ENCODE data around the gene ARHGAP6.

ARHGAP6 gene

DNA sequence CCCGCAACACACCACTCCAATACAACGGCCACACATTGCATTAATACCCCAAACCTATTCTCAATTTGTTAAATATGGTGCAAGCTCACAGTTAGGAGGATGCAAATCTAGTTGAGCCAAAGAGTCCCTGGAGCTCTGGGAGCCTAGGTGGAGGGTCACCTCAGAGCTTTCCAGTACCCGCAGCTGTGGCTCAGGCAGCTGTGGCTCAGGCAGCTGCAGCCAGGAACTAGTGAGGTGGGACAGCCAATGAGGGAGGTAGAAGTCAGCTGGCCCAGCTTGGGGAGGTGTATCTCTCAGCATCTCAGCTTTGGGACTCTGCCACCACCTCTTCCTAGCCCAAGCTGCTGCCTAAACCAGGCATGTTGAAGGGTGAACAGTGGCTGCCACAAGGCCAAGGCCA is 36.7 kb upstream of the ARHGAP6 start:
- no peak for TF ChIP-seq EP300 (IDR thresholded peaks at IDR 0.05; ENCODE audit: borderline replicate concordance)
- TF ChIP-seq ZBTB7A (IDR thresholded peaks at IDR 0.05; ENCODE audit: low read depth), result no peak
- no peak for TF ChIP-seq CREB1 (IDR thresholded peaks at IDR 0.05; ENCODE audit: low read depth)
- TF ChIP-seq, protein P1, sequence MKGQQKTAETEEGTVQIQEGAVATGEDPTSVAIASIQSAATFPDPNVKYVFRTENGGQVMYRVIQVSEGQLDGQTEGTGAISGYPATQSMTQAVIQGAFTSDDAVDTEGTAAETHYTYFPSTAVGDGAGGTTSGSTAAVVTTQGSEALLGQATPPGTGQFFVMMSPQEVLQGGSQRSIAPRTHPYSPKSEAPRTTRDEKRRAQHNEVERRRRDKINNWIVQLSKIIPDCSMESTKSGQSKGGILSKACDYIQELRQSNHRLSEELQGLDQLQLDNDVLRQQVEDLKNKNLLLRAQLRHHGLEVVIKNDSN (IDR thresholded peaks at IDR 0.05), result no peak
- TF ChIP-seq CEBPB (IDR thresholded peaks at IDR 0.05), result no peak
- no peak for TF ChIP-seq TEAD4 (IDR thresholded peaks at IDR 0.05)
- no peak for TF ChIP-seq TAF1 (IDR thresholded peaks at IDR 0.05; ENCODE audit: low read depth)
- TF ChIP-seq EGR1 (IDR thresholded peaks at IDR 0.05), result no peak
- no peak for TF ChIP-seq NFIC (IDR thresholded peaks at IDR 0.05)
- TF ChIP-seq TCF12 (IDR thresholded peaks at IDR 0.05; ENCODE audit: low read depth), result no peak
- TF ChIP-seq RAD21 (IDR thresholded peaks at IDR 0.05; ENCODE audit: low read depth), result no peak
- TF ChIP-seq, protein P2, sequence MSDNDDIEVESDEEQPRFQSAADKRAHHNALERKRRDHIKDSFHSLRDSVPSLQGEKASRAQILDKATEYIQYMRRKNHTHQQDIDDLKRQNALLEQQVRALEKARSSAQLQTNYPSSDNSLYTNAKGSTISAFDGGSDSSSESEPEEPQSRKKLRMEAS (IDR thresholded peaks at IDR 0.05), result no peak
- TF ChIP-seq FOXM1 (IDR thresholded peaks at IDR 0.05; ENCODE audit: borderline replicate concordance, low read depth), result no peak
- TF ChIP-seq YY1 (IDR thresholded peaks at IDR 0.05; ENCODE audit: low read depth), result no peak
- TF ChIP-seq, protein P3, sequence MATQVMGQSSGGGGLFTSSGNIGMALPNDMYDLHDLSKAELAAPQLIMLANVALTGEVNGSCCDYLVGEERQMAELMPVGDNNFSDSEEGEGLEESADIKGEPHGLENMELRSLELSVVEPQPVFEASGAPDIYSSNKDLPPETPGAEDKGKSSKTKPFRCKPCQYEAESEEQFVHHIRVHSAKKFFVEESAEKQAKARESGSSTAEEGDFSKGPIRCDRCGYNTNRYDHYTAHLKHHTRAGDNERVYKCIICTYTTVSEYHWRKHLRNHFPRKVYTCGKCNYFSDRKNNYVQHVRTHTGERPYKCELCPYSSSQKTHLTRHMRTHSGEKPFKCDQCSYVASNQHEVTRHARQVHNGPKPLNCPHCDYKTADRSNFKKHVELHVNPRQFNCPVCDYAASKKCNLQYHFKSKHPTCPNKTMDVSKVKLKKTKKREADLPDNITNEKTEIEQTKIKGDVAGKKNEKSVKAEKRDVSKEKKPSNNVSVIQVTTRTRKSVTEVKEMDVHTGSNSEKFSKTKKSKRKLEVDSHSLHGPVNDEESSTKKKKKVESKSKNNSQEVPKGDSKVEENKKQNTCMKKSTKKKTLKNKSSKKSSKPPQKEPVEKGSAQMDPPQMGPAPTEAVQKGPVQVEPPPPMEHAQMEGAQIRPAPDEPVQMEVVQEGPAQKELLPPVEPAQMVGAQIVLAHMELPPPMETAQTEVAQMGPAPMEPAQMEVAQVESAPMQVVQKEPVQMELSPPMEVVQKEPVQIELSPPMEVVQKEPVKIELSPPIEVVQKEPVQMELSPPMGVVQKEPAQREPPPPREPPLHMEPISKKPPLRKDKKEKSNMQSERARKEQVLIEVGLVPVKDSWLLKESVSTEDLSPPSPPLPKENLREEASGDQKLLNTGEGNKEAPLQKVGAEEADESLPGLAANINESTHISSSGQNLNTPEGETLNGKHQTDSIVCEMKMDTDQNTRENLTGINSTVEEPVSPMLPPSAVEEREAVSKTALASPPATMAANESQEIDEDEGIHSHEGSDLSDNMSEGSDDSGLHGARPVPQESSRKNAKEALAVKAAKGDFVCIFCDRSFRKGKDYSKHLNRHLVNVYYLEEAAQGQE (IDR thresholded peaks at IDR 0.05; ENCODE audit: low read depth), result no peak

DNA sequence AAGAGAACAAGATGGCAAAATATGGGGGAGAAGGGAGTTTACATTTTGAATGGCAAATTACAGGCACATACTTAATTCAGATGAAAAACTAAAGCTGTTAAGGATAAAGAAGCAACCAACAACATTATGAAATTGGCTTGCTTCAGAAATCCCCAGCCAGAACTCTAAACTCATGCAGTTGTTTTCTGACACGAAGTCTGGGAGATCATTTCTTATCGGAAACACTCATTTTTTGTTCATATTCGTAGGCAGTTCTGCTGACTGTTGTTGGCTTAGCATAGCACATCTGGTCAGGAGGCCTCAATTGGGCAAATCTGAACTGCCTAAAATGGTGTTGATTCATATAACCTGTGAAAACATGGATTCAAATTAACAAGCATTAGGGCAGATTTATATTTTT is 33.0 kb upstream of the ARHGAP6 start:
- TF ChIP-seq, protein P2 (IDR thresholded peaks at IDR 0.05), result no peak
- no peak for TF ChIP-seq CREB1 (IDR thresholded peaks at IDR 0.05; ENCODE audit: low read depth)
- TF ChIP-seq TCF12 (IDR thresholded peaks at IDR 0.05; ENCODE audit: low read depth), result no peak
- TF ChIP-seq TAF1 (IDR thresholded peaks at IDR 0.05; ENCODE audit: low read depth), result no peak
- TF ChIP-seq RAD21 (IDR thresholded peaks at IDR 0.05; ENCODE audit: low read depth), result no peak
- no peak for TF ChIP-seq TEAD4 (IDR thresholded peaks at IDR 0.05)
- no peak for TF ChIP-seq YY1 (IDR thresholded peaks at IDR 0.05; ENCODE audit: low read depth)
- no peak for TF ChIP-seq EP300 (IDR thresholded peaks at IDR 0.05; ENCODE audit: borderline replicate concordance)
- no peak for TF ChIP-seq NFIC (IDR thresholded peaks at IDR 0.05)
- TF ChIP-seq EGR1 (IDR thresholded peaks at IDR 0.05), result no peak
- no peak for TF ChIP-seq ZBTB7A (IDR thresholded peaks at IDR 0.05; ENCODE audit: low read depth)
- TF ChIP-seq, protein P3 (IDR thresholded peaks at IDR 0.05; ENCODE audit: low read depth), result no peak
- TF ChIP-seq, protein P1 (IDR thresholded peaks at IDR 0.05), result no peak

DNA sequence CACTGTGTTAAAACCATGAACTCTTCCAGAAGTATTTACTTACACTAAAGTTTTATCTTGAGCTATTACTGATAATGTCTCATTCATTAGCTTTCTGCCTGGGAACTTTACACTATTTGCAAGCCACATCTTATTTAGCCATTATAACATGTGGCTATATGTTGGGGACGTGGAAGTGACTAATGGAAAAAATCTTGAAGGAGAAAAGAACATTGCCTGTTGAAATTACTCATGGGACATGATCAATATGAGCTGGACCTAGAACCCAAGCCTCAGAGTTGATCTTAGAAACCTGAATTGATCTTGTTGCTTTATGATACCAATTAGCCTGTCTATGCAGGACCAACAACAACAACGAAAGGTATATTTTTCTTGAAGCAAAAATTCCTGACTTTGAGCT is 22.5 kb upstream of the ARHGAP6 start:
- TF ChIP-seq FOXM1 (IDR thresholded peaks at IDR 0.05; ENCODE audit: borderline replicate concordance, low read depth) (no peak), EGR1 (IDR thresholded peaks at IDR 0.05) (no peak), TAF1 (IDR thresholded peaks at IDR 0.05; ENCODE audit: low read depth) (no peak), CEBPB (IDR thresholded peaks at IDR 0.05) (no peak)
- TF ChIP-seq, protein P3 (IDR thresholded peaks at IDR 0.05; ENCODE audit: low read depth), result no peak

DNA sequence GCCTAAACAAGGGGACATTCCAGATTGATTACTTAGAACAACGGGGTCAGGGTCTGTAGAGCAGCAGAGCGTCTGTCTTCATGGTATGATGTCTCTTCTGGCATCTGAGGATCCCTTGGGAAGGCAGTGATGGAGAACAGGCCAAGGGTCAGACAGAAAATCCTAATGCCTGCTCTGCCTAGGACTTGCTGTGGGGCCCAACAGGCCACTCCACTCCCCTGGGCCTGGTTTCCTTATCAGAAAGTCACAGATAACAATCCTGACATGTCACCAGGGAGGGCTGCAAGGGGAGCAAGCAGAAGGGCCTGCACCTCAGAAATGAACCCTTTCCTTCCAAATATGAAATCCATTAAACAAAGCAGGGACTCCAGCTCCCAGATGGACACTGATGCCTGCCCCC is 21.4 kb upstream of the ARHGAP6 start:
- no peak for TF ChIP-seq CEBPB (IDR thresholded peaks at IDR 0.05)
- no peak for TF ChIP-seq TAF1 (IDR thresholded peaks at IDR 0.05; ENCODE audit: low read depth)
- TF ChIP-seq, protein P2 (IDR thresholded peaks at IDR 0.05), result no peak
- no peak for TF ChIP-seq TCF12 (IDR thresholded peaks at IDR 0.05; ENCODE audit: low read depth)
- TF ChIP-seq, protein P3 (IDR thresholded peaks at IDR 0.05; ENCODE audit: low read depth), result no peak
- TF ChIP-seq, protein P1 (IDR thresholded peaks at IDR 0.05), result no peak
- TF ChIP-seq NFIC (IDR thresholded peaks at IDR 0.05), result no peak
- no peak for TF ChIP-seq EP300 (IDR thresholded peaks at IDR 0.05; ENCODE audit: borderline replicate concordance)
- no peak for TF ChIP-seq RAD21 (IDR thresholded peaks at IDR 0.05; ENCODE audit: low read depth)
- TF ChIP-seq EGR1 (IDR thresholded peaks at IDR 0.05), result no peak
- TF ChIP-seq CREB1 (IDR thresholded peaks at IDR 0.05; ENCODE audit: low read depth), result no peak
- TF ChIP-seq FOXM1 (IDR thresholded peaks at IDR 0.05; ENCODE audit: borderline replicate concordance, low read depth), result no peak
- TF ChIP-seq TEAD4 (IDR thresholded peaks at IDR 0.05), result no peak
- no peak for TF ChIP-seq ZBTB7A (IDR thresholded peaks at IDR 0.05; ENCODE audit: low read depth)
